Measurements from ENCODE around the gene SASS6.
"Not testable (repeated sequence)": the region's sequence is repeated elsewhere in the genome, so short reads cannot be mapped to it uniquely, and the experiment has no call there.

SASS6 gene

GRCh38 chr1:100107696-100108095 lies 25.0 kb downstream of the SASS6 start:
- DNase-seq: no peak

DNA sequence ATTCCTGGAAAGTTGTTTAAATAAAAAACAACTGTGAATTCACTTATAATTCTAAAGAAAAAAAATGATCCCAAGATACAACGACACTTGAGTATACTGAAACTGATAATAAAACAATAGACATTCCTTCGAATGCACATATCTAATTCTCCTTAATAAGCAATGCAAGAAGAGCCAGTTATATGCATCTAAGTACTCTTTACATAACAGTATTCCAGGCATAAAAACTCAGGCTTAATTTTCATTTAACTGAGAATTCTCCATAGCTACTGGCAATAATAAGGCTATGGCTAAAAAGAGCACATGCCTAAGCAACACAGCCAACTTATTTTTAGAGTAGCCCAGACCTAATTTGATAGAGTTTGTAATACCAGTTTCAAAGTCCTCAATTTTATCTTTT lies 31.2 kb downstream of the SASS6 start:
- no peak for DNase-seq

DNA sequence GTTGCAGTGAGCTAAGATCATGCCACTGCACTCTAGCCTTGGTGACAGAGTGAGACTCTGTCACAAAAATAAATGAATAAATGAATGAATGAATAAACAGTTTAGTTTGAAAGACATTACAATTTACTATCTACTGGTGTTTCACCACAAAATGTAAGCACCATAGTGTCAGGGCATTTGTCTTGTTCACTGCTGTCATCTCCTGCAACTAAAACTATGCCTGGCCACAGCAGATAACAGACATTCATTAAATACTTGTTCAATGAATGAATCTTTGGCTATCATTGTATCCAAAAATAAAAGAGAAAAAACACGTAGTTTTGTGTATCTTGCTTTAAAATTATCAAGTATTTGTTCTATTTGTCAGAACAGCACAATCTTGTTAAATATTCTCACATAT lies 32.5 kb downstream of the SASS6 start:
- no peak for DNase-seq

GRCh38 chr1:100090471-100090870 lies 42.3 kb downstream of the SASS6 start:
- no peak for DNase-seq

DNA sequence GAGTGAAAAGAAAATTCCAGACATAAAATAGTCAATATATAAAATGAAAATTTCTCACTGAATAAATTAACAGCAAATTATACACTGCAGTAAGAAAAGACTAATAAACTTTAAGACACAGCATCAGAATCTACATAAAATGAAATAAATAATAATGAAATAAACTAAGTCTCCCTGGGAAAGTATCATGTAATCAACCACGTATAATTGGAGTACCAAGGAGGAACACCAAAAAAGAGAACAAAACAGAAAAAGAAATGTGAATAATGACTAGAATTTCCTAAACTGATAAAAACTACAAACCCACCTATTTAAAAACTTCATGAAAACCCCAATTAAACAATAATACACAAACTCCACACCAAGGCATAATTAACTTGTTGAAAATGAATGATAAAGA lies 43.6 kb downstream of the SASS6 start:
- no peak for DNase-seq

- DNase-seq: no peak
Measured at GRCh38 chr1:100087396-100087795, 45.3 kb downstream of the SASS6 start.

GRCh38 chr1:100080331-100080730 lies 52.4 kb downstream of the SASS6 start:
- DNase-seq: no peak

- no peak for DNase-seq
Measured at GRCh38 chr1:100077531-100077930, 55.2 kb downstream of the SASS6 start.

- DNase-seq: no peak
Measured at GRCh38 chr1:100076744-100077143, 56.0 kb downstream of the SASS6 start.

DNA sequence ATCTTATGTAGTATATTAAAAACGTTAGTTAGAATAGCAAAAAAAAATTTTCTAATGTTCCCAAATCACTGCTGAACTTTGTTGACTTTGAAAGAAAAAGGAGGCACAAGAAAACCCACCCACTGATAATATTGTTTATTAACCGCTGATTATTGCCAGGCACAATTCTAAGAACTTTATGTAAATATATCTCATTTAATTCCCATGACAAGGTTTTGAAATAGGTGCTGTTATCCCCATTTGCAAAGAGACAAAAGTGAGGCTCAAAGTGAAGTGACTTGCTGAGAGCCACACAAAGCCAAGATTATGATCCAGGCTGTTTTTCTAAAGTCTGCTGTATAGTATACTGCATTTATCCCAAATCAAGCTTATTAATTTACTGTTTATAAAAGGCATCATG lies 56.4 kb downstream of the SASS6 start:
- DNase-seq: no peak

DNA sequence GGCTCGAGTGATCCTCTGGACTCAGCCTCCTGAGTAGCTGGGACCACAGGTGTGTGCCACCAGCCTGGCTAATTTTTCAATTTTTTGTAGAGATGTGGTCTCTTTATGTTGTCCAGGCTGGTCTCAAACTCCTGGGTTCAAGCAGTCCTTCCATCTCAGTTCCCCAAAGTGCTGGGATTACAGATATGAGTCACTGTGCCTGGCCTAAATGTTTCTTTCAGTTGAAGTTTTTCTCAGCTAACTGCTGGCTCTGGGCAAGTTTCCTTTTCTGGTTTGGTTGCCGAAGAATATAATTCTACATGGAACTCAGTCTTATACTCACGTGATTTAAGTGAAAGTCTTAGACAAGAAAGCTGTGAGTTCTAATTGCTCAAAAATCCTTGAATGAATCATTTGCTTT lies 57.0 kb downstream of the SASS6 start:
- DNase-seq: no peak

DNA sequence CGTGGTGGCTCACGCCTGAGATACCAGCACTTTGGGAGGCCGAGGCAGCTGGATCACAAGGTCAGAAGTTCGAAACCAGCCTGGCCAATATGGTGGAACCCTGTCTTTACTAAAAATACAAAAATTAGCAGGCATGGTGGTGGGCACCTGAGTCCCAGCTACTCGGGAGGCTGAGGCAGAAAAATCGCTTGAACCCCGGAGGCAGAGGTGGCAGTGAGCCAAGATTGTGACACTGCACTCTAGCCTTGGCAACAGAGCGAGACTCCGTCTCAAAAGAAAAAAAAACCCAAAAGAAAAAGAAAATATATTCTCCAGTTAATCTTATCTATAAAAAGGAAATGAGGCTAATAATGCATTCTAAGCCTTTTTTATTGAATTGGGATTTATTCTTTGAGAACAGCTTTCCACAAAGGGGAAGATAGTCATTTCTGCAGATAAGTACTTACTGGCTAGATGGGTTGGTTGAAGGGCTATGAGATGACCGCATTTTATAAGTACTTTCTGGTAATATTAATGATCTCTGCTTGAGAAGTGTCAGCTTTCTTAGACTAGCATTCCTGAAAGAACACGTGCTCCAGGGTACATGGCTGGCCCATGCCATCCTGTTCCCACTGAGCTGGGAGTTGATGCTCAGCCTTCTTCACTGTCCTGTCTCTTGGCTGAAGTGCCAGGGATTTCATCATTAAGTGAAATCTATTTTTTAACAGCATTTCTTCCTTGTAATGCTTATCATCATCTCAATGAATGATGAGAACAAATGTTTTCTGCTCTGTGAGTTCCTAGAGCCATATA lies 57.9 kb downstream of the SASS6 start:
- DNase-seq: no peak

GRCh38 chr1:100073531-100073930 lies 59.2 kb downstream of the SASS6 start:
- DNase-seq: no peak

DNA sequence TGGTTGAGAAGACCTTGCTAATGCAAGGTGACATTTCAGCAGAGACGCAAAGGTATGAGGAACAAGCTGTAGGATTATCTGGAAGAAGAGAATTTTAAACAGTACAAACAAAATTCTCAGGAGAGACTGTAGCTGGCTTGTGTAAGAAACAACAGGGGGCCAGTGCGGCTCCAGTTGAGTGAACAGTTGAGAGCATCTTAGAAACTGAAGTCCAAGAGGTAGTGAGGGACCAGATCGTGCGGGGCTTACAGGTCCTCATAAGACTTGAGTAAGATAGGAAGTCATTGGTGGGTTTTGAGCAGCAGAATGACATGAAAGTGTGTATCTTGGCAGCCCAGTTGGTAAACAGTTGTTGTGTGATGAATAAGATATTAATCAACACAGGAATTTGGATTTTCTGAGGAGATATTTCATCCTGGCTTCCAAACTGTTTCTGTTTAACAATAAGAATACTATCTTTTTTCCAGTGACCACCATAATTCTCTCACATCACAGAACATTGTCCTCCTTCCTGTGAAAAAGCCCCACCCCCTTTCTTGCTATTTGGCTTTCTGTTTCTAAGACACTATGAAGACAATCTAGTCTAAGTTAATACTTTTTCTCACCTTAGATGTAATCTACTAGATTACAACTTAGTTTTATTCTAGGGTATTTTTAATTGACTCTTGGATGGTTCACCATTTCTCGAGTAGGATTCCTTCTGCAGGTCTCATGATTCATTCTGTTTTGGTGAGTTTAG lies 62.4 kb downstream of the SASS6 start:
- no peak for DNase-seq

GRCh38 chr1:100065969-100066227 lies 66.8 kb downstream of the SASS6 start:
- DNase-seq: no peak

DNA sequence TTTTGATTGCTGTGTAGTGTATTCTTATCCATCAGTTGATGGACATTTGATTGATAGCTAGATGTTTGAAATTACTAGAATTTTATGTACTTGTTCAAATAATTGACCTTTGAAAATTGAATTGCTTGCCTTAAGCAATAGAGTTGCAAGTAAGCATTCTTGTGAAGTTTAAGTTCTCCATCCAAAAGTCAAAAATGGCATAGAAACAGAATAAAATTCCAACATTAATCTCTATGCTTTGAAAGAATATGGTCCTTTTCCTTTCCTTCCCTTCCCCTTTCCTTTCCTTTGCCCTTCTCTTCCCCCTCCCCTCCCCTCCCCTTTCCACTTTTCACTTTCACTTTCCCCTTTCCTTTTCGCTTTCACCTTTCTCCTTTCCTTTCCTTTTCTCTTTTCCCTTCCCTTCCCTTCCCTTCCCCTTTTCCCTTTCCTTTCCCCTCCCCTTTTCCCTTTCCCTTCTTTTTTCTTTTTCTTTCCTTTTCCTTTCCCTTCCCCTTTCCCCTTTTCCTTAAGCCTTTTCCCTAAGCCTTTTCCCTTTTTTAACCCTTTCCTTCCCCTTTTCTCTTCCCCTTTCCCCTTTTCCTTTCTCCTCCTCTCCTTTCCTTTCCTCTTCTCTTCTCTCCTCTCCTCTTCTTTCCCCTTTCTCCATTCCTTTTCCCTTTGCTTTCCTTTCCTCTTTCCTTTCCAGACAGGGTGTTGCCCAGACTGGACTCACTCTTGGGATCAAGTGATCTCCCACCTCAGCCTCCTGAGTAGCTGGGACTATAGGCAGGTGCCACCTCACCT lies 67.4 kb downstream of the SASS6 start:
- DNase-seq: no peak

DNA sequence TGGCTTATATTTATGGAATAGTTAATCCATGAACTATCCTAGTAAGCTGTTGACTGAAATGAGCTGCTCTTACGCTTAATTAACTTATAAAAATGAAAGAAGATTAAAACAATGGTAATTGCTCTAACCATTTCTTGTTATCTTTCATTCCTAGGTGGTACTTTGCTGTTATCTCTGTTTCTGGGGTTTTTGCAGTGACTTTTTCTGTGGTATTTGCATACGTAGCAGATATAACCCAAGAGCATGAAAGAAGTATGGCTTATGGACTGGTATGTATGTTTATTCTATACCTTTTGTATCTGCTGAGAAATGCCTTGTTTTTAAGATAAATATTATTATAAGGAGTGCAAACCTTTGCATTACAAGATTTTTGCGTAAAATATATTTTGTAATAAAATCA lies 71.0 kb downstream of the SASS6 start:
- DNase-seq: no peak

DNA sequence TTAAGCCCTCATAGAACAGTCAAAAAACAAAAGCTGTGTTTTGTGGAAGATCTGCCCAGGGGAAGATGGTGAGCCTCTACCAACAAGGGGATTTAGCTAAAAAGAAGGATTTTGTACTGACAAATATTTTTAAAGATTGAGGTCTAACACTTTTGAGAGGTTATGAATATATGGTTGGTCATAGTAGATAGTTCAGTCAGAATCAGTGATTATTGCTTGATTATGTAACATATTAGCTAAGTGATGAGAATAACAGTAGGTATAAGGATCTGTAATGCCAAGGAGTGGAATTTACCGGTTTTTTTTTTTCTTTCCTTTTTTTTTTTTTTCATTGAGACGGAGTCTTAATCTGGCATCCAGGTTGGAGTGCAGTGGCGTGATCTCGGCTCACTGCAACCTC lies 79.0 kb downstream of the SASS6 start:
- no peak for DNase-seq

- no peak for DNase-seq
Measured at GRCh38 chr1:100053119-100053518, 79.6 kb downstream of the SASS6 start.

- DNase-seq: no peak
Measured at GRCh38 chr1:100051893-100052292, 80.8 kb downstream of the SASS6 start.

DNA sequence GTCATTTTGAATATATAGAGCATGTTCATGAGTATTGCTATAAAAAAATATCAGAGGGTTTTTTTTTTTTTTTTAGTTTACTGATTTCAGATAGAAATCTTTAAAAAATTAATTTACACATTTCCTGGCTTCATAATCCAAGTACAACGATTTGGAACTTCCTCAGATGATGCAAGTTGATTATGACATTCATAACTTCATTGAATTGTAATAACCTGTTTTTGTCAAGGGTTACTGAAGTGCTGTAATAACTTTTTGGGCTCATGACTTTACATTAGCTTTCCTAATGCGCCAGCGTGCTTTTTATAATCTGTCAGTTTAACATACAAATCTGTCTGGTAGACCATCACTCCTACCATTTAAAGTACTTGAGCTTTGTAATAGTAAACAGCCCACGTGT lies 81.3 kb downstream of the SASS6 start:
- DNase-seq: no peak

GRCh38 chr1:100050139-100050538 lies 82.6 kb downstream of the SASS6 start:
- DNase-seq: no peak

DNA sequence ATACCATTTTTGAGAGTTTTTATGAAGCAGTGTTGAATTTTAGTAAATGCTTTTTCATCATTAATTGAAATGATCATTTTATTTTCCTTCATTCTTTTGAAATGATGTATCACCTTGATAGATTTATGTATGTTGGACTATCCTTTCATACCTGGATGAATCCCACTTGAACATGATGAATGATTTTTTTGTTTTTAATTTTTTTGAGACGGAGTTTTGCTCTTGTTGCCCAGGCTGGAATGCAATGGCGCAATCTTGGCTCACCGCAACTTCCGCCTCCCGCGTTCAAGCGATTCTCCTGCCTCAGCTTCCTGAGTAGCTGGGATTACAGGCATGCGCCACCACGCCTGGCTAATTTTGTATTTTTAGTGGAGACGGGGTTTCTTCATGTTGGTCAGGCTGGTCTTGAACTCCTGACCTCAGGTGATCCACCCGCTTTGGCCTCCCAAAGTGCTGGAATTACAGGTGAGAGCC lies 85.5 kb downstream of the SASS6 start:
- not testable (repeated sequence) for DNase-seq

GRCh38 chr1:100045206-100045605 lies 87.5 kb downstream of the SASS6 start:
- no peak for DNase-seq

All from activated CD8-positive, alpha-beta memory T cell treated with anti-CD3 and anti-CD28 coated beads, Interleukin-2, amount 50 U/mL, for 4 hours (primary cell).